SK-N-SH (cell line): ENCODE measurements around the gene MATN1. TPM values are rescaled to one million over a fixed set of nuclear protein-coding genes. Genes with fewer than 3 reads are reported as not detected.

Source experiments
- CTCF ChIA-PET: fragments of 300-600, 350-600 bp; formaldehyde crosslinking; extraction: SDS; loops from one replicate; lab custom pipeline; 2021; lab: Yijun Ruan, JAX
- POLR2A ChIA-PET: fragments of 350-600 bp; sonication (Branson Sonifier 250); formaldehyde crosslinking; extraction: SDS; loops from one replicate; lab custom pipeline; 2020; ENCODE audit warnings: antibody characterized with exemption, inconsistent platforms; lab: Yijun Ruan, JAX
- DNase-seq: peaks from one replicate; pipeline ENCODE4 v3.0.0; 2012
- H2AFZ ChIP-seq: fragments of 200-600 bp; sonication (generic); 2 replicates; pipeline ENCODE4 v1.8.1; 2016; ENCODE audit warnings: antibody characterized with exemption, mild to moderate bottlenecking, low read depth
- H3F3A ChIP-seq: fragments of 200-600 bp; sonication (generic); replicated peaks from 2 replicates; pipeline ENCODE3; 2016; ENCODE audit warnings: antibody characterized with exemption, mild to moderate bottlenecking; ENCODE audit not compliant: insufficient read depth
- H3K27ac ChIP-seq, 2 experiments: fragments of 200-500 bp in 1 of 2; fragments of 200-600 bp in 1 of 2; sonication (Bioruptor generic) in 1 of 2; sonication (generic), shearing (Covaris generic) in 1 of 2; 2 replicates each; pipeline versions ENCODE4 v1.5.1 to v1.6.1; 2014 to 2016; ENCODE audit warnings: low read depth in 2 of 2, inconsistent platforms in 1 of 2, low read length in 1 of 2, mild to moderate bottlenecking in 1 of 2, mixed read lengths in 1 of 2
- H3K27me3 ChIP-seq: fragments of 200-600 bp; sonication (generic), shearing (Covaris generic); 2 replicates; pipeline ENCODE4 v1.6.1; 2016; ENCODE audit warnings: mixed run types; ENCODE audit not compliant: insufficient read depth
- H3K36me3 ChIP-seq, 2 experiments: fragments of 200-500 bp in 1 of 2; fragments of 200-600 bp in 1 of 2; sonication (Bioruptor generic) in 1 of 2; sonication (generic) in 1 of 2; replicated peaks in 1 of 2; 2 replicates each; pipeline versions ENCODE3 to v1.5.1; 2014 to 2016; ENCODE audit warnings: low read length in 1 of 2, mild to moderate bottlenecking in 1 of 2; ENCODE audit not compliant: insufficient read depth in 2 of 2, control insufficient read depth in 1 of 2
- H3K4me1 ChIP-seq, 2 experiments: fragments of 200-500 bp in 1 of 2; fragments of 200-600 bp in 1 of 2; sonication (Bioruptor generic) in 1 of 2; sonication (generic), shearing (Covaris generic) in 1 of 2; 2 replicates each; pipeline versions ENCODE4 v1.5.1 to v1.6.1; 2014 to 2016; ENCODE audit warnings: low read depth in 1 of 2, low read length in 1 of 2, mixed run types in 1 of 2; ENCODE audit not compliant: insufficient read depth in 2 of 2, control insufficient read depth in 1 of 2
- H3K4me2 ChIP-seq: fragments of 200-600 bp; sonication (generic), shearing (Covaris generic); 2 replicates; pipeline ENCODE4 v1.6.1; 2017; ENCODE audit warnings: mixed run types
- H3K4me3 ChIP-seq, 2 experiments: fragments of 200-500 bp in 1 of 2; fragments of 200-600 bp in 1 of 2; sonication (Bioruptor generic) in 1 of 2; sonication (generic), shearing (Covaris generic) in 1 of 2; 2 replicates each; pipeline versions ENCODE4 v1.5.1 to v1.8.1; 2014 to 2016; ENCODE audit warnings: low read depth in 2 of 2, inconsistent platforms in 1 of 2, low read length in 1 of 2, mild to moderate bottlenecking in 1 of 2, mixed read lengths in 1 of 2, moderate library complexity in 1 of 2
- H3K79me2 ChIP-seq: fragments of 200-600 bp; sonication (generic); 2 replicates; pipeline ENCODE4 v1.8.1; 2017; ENCODE audit warnings: mild to moderate bottlenecking; ENCODE audit not compliant: insufficient read depth
- H3K9ac ChIP-seq: fragments of 200-600 bp; sonication (generic); 2 replicates; pipeline ENCODE4 v1.6.1; 2017; ENCODE audit warnings: mixed run types
- H3K9me2 ChIP-seq: fragments of 200-600 bp; sonication (generic); 2 replicates; pipeline ENCODE4 v1.6.1; 2017; ENCODE audit warnings: mixed run types
- H3K9me3 ChIP-seq: fragments of 200-600 bp; sonication (generic); 2 replicates; pipeline ENCODE4 v1.6.1; 2017; ENCODE audit warnings: mixed run types, mild to moderate bottlenecking, moderate library complexity
- H4K20me1 ChIP-seq: fragments of 200-600 bp; sonication (generic); 2 replicates; pipeline ENCODE4 v1.6.1; 2017; ENCODE audit warnings: mild to moderate bottlenecking, mixed run types; ENCODE audit not compliant: insufficient read depth
- EP300 ChIP-seq, 2 experiments: IDR thresholded peaks; 2 replicates each; pipeline versions ENCODE4 v1.4.0 to v1.6.1; 2012; ENCODE audit warnings: borderline replicate concordance in 1 of 2, low read depth in 1 of 2, low read length in 1 of 2
- FOXJ3 ChIP-seq: sonication (generic); formaldehyde crosslinking; IDR thresholded peaks from 2 replicates; pipeline ENCODE4 v1.5.1; 2020; ENCODE audit warnings: mild to moderate bottlenecking, missing genetic modification reagents
- GABPA ChIP-seq: IDR thresholded peaks from 2 replicates; pipeline ENCODE4 v1.4.0; 2012; ENCODE audit warnings: low read depth, mild to moderate bottlenecking
- IRF3 ChIP-seq: fragments of 150-350 bp; IDR thresholded peaks from 2 replicates; pipeline ENCODE4 v1.6.1; 2016; ENCODE audit warnings: mild to moderate bottlenecking, low read depth, low read length
- MAX ChIP-seq: IDR thresholded peaks from 2 replicates; pipeline ENCODE4 v1.4.0; 2012; ENCODE audit warnings: low read depth
- MXI1 ChIP-seq: IDR thresholded peaks from 2 replicates; pipeline ENCODE4 v1.6.1; 2012; ENCODE audit warnings: mild to moderate bottlenecking, low read depth, low read length, improper control_type of control experiment
- NRF1 ChIP-seq: IDR thresholded peaks from 2 replicates; pipeline ENCODE4 v1.6.1; 2012; ENCODE audit warnings: low read depth, mild to moderate bottlenecking, low read length
- PBX3 ChIP-seq: IDR thresholded peaks from 2 replicates; pipeline ENCODE4; 2012
- RAD21 ChIP-seq: IDR thresholded peaks from 2 replicates; pipeline ENCODE4 v1.6.1; 2012; ENCODE audit warnings: mild to moderate bottlenecking, low read length
- REST ChIP-seq: IDR thresholded peaks from 2 replicates; pipeline ENCODE4 v1.6.1; 2012; ENCODE audit warnings: mild to moderate bottlenecking, low read depth, low read length, moderate library complexity
- RFX5 ChIP-seq: IDR thresholded peaks from 2 replicates; pipeline ENCODE4 v1.6.1; 2012; ENCODE audit warnings: mild to moderate bottlenecking, improper control_type of control experiment, low read length
- SMC3 ChIP-seq: IDR thresholded peaks from 2 replicates; pipeline ENCODE4 v1.6.1; 2012; ENCODE audit warnings: low read depth, low read length, improper control_type of control experiment
- TAF1 ChIP-seq: IDR thresholded peaks from 2 replicates; pipeline ENCODE4 v1.6.1; 2012; ENCODE audit warnings: low read depth, mild to moderate bottlenecking, low read length, moderate library complexity, borderline replicate concordance
- TCF12 ChIP-seq: IDR thresholded peaks from 2 replicates; pipeline ENCODE4 v1.4.0; 2012
- USF1 ChIP-seq: IDR thresholded peaks from 2 replicates; pipeline ENCODE4 v1.4.0; 2012; ENCODE audit warnings: low read depth, borderline replicate concordance
- USF2 ChIP-seq: fragments of 150-350 bp; IDR thresholded peaks from 2 replicates; pipeline ENCODE4 v1.6.1; 2017; ENCODE audit warnings: antibody characterized with exemption, low read length, low read depth, borderline replicate concordance
- whole genome bisulfite sequencing: methylation state at CpG from one replicate; pipeline ENCODE4 v1.1.6; 2017; ENCODE audit warnings: low lambda C conversion rate; 5-methylcytosine and 5-hydroxymethylcytosine counted together
- polyA plus RNA-seq, 3 experiments: library from polyadenylated mRNA; depleted of rRNA; stranded (reverse); fragments of >200 nt; gene quantifications; 2 replicates each; pipeline ENCODE4 v1.2.3, GENCODE V29; 2012

Gene MATN1
- polyA plus RNA-seq, 1 of the 3 experiments (the other 2 are of a cell fraction): 0.23 TPM

GRCh38 chr1:30765556-30766434 is 42.4 kb upstream of the MATN1 start:
- no peaks in the 10 kb centered on the region for H4K20me1 ChIP-seq
- TF ChIP-seq IRF3 (no peak), MXI1 (no peak), USF1 (no peak), FOXJ3 (CRISPR knock-in tag) (no peak), SMC3 (no peak), RAD21 (no peak), GABPA (no peak), MAX (no peak), RFX5 (no peak)
- H3K27me3 ChIP-seq: no peaks in the 10 kb centered on the region
- no peak for DNase-seq
- no peak overlapping the region for H3K4me3 ChIP-seq
- peaks cover 7 to 21% of the 10 kb centered on the region in 2 experiments; a peak in 2 of 4 replicates for H3K4me1 ChIP-seq
- no peaks in the 10 kb centered on the region for H3K36me3 ChIP-seq
- no peaks in the 10 kb centered on the region for H3K9me3 ChIP-seq
- H3F3A ChIP-seq: no peaks in the 10 kb centered on the region
- H3K4me2 ChIP-seq: no peak overlapping the region
- no peak overlapping the region for H2AFZ ChIP-seq
- 87% methylated on average over 13 of the region's 15 CpGs for WGBS
- H3K79me2 ChIP-seq: no peaks in the 10 kb centered on the region
- CTCF ChIA-PET: interaction anchor here (1.0 to 2.5 kb wide), 5 partner anchors 10 to 47 kb away, joined by 3 to 11 read pairs (median 5); no protein-coding TSS in a partner anchor
- no peak overlapping the region for H3K27ac ChIP-seq
- POLR2A ChIA-PET: no interaction called here
- H3K9me2 ChIP-seq: no peaks in the 10 kb centered on the region
- H3K9ac ChIP-seq: no peak overlapping the region

GRCh38 chr1:30764939-30765555 is 41.7 kb upstream of the MATN1 start:
- 93% methylated on average over 14 of the region's 18 CpGs for WGBS
- Histone ChIP-seq H3K27ac (no peak overlapping the region), H3F3A (no peaks in the 10 kb centered on the region), H2AFZ (no peak overlapping the region), H3K4me1 (peaks cover 7 to 21% of the 10 kb centered on the region in 2 experiments; a peak in 2 of 4 replicates), H3K9me2 (no peaks in the 10 kb centered on the region), H4K20me1 (no peaks in the 10 kb centered on the region), H3K9me3 (no peaks in the 10 kb centered on the region), H3K27me3 (no peaks in the 10 kb centered on the region), H3K4me2 (no peak overlapping the region), H3K36me3 (no peaks in the 10 kb centered on the region), H3K9ac (no peak overlapping the region), H3K79me2 (no peaks in the 10 kb centered on the region), H3K4me3 (no peak overlapping the region)
- ChIA-PET CTCF (interaction anchor here (1.4 to 2.5 kb wide), 3 partner anchors 15 to 46 kb away, joined by 3 to 11 read pairs (median 10); no protein-coding TSS in a partner anchor), POLR2A (no interaction called here)
- DNase-seq: no peak
- TF ChIP-seq NRF1 (no peak), USF2 (no peak), TAF1 (no peak), TCF12 (no peak), REST (no peak), PBX3 (no peak), EP300 (IDR thresholded peaks at IDR 0.05; ENCODE audit: borderline replicate concordance in 1 of 2, low read depth in 1 of 2, low read length in 1 of 2) (no peak), SMC3 (no peak)
